Activated CD4-positive, alpha-beta T cell treated with anti-CD3 and anti-CD28 coated beads for 36 hours (primary cell): ENCODE measurements around the gene CRMP1. TPM values are rescaled to one million over a fixed set of nuclear protein-coding genes. Genes with fewer than 3 reads are reported as not detected.
A peak's percentile ranks its signal among the peaks of the same experiment; 100 is the strongest.

Experiments used
- ATAC-seq: fragments of 200-7000 bp; cut with Tn5 transposase; one replicate; pipeline ENCODE4 v1.10.0; 2021; ENCODE audit warnings: mild to moderate bottlenecking, moderate library complexity
- CTCF ChIA-PET: fragments of 350-600 bp; sonication (Branson Sonifier 250); formaldehyde crosslinking; loops from one replicate; lab custom pipeline; 2021; ENCODE audit warnings: antibody characterized with exemption; lab: Charles Lee
- POLR2A ChIA-PET: fragments of 350-600 bp; sonication (Branson Sonifier 250); formaldehyde crosslinking; loops from one replicate; lab custom pipeline; 2021; ENCODE audit warnings: antibody characterized with exemption, inconsistent platforms; lab: Charles Lee
- DNase-seq: peaks from one replicate; pipeline ENCODE4 v3.0.0-alpha.2; 2020
- H3K27ac Mint-ChIP-seq: one replicate; pipeline ENCODE4 v1.8.0; 2021; ENCODE audit warnings: mixed read lengths
- H3K27me3 Mint-ChIP-seq: one replicate; pipeline ENCODE4 v1.8.0; 2021; ENCODE audit warnings: mixed read lengths
- H3K36me3 Mint-ChIP-seq: one replicate; pipeline ENCODE4 v1.8.0; 2021; ENCODE audit warnings: low read depth, mixed read lengths
- H3K4me1 Mint-ChIP-seq: one replicate; pipeline ENCODE4 v1.8.0; 2021; ENCODE audit warnings: mixed read lengths
- H3K4me3 Mint-ChIP-seq: one replicate; pipeline ENCODE4 v1.8.0; 2021; ENCODE audit warnings: mild to moderate bottlenecking, moderate library complexity, mixed read lengths
- H3K9me3 Mint-ChIP-seq: one replicate; pipeline ENCODE4 v1.8.0; 2021; ENCODE audit warnings: low read depth, mixed read lengths
- intact Hi-C, 2 experiments: fragments of 100-400 bp; cut with DNase I in 1 of 2; cut with micrococcal nuclease in 1 of 2; formaldehyde crosslinking; loops; one replicate each; pipeline versions ENCODE4 v1.14.2 to v1.15.1; 2022 to 2024; cut with DNase I, micrococcal nuclease
- total RNA-seq, 2 experiments: library from RNA; stranded (reverse); gene quantifications; one replicate each; pipeline ENCODE4 v1.2.3, GENCODE V29; 2021

CRMP1 gene
- total RNA-seq, 2 experiments from 2014 or later, result not detected

DNA sequence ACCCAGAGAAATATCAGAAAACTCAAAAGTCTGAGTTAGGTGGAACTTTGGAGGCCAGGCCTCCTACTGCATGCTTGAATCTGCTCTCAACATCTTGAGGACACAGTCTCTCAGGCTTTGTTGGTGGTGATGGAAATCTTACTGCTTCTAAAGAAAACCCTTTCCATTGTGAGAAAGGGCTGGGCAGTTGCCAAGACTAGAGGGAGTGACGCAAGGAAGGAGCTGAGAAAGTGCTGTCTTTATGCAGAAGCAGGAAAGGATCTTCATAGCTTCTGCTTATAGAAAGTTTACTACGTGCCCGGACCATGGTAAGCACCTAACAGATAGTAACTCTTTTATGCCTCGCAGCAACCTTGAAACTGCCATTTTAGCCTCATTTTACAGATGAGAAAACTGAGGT lies 2.4 kb upstream of the CRMP1 start:
- DNase-seq (no peak), ATAC-seq (no peak)
- no peak overlapping the region for H3K27ac Mint-ChIP-seq
- CTCF ChIA-PET, result no interaction called here
- H3K4me1 Mint-ChIP-seq, result peaks cover 3% of the 10 kb centered on the region
- H3K4me3 Mint-ChIP-seq, result no peak overlapping the region
- peaks cover 3% of the 10 kb centered on the region for H3K9me3 Mint-ChIP-seq
- POLR2A ChIA-PET, result no interaction called here
- H3K27me3 Mint-ChIP-seq, result peaks cover 32% of the 10 kb centered on the region
- intact Hi-C loops, result no loop called here
- H3K36me3 Mint-ChIP-seq, result no peaks in the 10 kb centered on the region

DNA sequence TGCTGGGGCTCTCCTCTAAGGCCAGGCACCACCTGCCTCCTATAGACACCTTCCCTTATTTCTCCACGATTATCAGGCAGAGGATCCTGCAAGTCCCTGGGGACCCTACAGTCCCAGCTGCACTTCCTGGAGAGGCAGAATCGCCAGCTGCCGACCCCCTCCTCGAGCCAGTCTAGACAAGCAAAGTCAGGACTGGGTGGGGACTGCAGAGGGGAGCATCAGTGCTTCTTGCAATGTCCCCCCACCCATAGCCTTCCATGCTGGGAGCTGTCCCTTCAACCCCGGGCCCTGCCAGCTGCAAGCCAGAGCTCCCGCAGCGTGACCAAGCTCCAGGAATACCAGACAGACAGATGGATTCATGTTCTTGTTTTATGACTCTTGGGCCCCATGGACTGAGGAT lies 1.4 kb upstream of the CRMP1 start:
- Mint-ChIP-seq H3K9me3 (peaks cover 3% of the 10 kb centered on the region), H3K27ac (no peak overlapping the region), H3K36me3 (no peaks in the 10 kb centered on the region), H3K4me3 (no peak overlapping the region), H3K27me3 (peaks cover 39% of the 10 kb centered on the region), H3K4me1 (peaks cover 3% of the 10 kb centered on the region)
- ChIA-PET CTCF (no interaction called here), POLR2A (no interaction called here)
- intact Hi-C loops, result loop anchor here in 1 of 2 experiments (5.0 kb wide), 1 partner anchor 1032 kb away; no protein-coding TSS in a partner anchor
- DNase-seq (no peak), ATAC-seq (no peak)

GRCh38 chr4:5893591-5893990 lies 705 bp upstream of the CRMP1 start:
- H3K36me3 Mint-ChIP-seq, result no peaks in the 10 kb centered on the region
- ChIA-PET CTCF (no interaction called here), POLR2A (no interaction called here)
- peaks cover 5% of the 10 kb centered on the region for H3K4me1 Mint-ChIP-seq
- intact Hi-C loops, result loop anchor here in 1 of 2 experiments (5.0 kb wide), 1 partner anchor 1031 kb away; no protein-coding TSS in a partner anchor
- no peak overlapping the region for H3K27ac Mint-ChIP-seq
- peaks cover 42% of the 10 kb centered on the region for H3K27me3 Mint-ChIP-seq
- H3K4me3 Mint-ChIP-seq, result no peak overlapping the region
- ATAC-seq (no peak), DNase-seq (no peak)
- peaks cover 3% of the 10 kb centered on the region for H3K9me3 Mint-ChIP-seq

- CTCF ChIA-PET, result interaction anchor here (1.1 kb wide), 1 partner anchor 34 kb away, joined by 3 read pairs; no protein-coding TSS in a partner anchor
Measured at GRCh38 chr4:5892323-5893003, 423 bp downstream of the CRMP1 start.

GRCh38 chr4:5891563-5892322 lies 1.1 kb downstream of the CRMP1 start:
- H3K4me1 Mint-ChIP-seq, result peaks cover 5% of the 10 kb centered on the region
- ATAC-seq, result no peak
- ChIA-PET CTCF (interaction anchor here (1.1 kb wide), 1 partner anchor 35 kb away, joined by 3 read pairs; no protein-coding TSS in a partner anchor), POLR2A (no interaction called here)
- H3K4me3 Mint-ChIP-seq, result no peak overlapping the region
- intact Hi-C loops, result loop anchor here in 1 of 2 experiments (5.0 kb wide), 1 partner anchor 1029 kb away; no protein-coding TSS in a partner anchor
- peaks cover under 1% of the 10 kb centered on the region for H3K9me3 Mint-ChIP-seq
- no peak overlapping the region for H3K27ac Mint-ChIP-seq
- H3K36me3 Mint-ChIP-seq, result no peaks in the 10 kb centered on the region
- peaks cover 44% of the 10 kb centered on the region for H3K27me3 Mint-ChIP-seq
- no peak for DNase-seq

More at GRCh38 chr4:5892323-5893003, 423 bp downstream of the CRMP1 start:
- Mint-ChIP-seq H3K36me3 (no peaks in the 10 kb centered on the region), H3K27me3 (peaks cover 42% of the 10 kb centered on the region), H3K9me3 (peaks cover 3% of the 10 kb centered on the region), H3K4me3 (no peak overlapping the region), H3K27ac (no peak overlapping the region), H3K4me1 (peaks cover 5% of the 10 kb centered on the region)
- no peak for DNase-seq
- POLR2A ChIA-PET, result no interaction called here
- intact Hi-C loops, result loop anchor here in 1 of 2 experiments (5.0 kb wide), 1 partner anchor 1030 kb away; no protein-coding TSS in a partner anchor
- ATAC-seq, result no peak

DNA sequence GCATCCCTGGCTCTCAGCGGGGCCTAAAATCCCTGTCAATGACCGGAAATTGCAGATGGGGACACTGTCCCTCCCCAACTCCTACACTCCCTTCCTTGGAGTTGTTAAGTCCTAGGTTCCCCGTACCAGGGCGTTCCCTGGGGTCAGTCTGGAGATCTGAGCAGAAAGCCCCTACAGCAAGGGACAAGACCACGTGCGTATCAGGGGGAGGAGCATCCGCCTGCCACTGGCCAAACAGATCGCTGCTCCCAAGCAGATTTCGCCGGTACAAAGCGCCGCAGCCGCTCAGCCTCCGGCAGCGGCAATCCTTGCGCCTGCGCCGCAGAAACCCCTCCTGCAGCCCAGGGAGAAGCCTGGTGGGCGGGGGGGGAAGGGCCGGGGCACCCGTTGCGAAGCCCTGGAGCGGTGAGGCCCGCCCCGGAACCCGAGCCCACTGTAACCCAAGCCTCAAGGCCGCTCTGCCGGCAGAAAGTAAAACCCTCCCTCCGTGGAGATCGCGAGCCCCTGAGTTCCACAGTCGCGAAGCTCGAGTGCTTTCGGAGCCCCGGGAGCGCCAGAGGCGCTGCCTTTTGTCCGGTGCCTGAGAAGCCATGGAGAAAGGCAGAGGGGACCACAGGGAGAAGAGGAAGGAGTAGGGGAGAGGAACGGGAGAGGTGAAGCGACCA lies 2.7 kb downstream of the CRMP1 start:
- H3K27ac Mint-ChIP-seq, result no peak overlapping the region
- intact Hi-C loops, result loop anchor here in 1 of 2 experiments (5.0 kb wide), 1 partner anchor 1028 kb away; no protein-coding TSS in a partner anchor
- no peaks in the 10 kb centered on the region for H3K9me3 Mint-ChIP-seq
- ChIA-PET CTCF (no interaction called here), POLR2A (no interaction called here)
- no peak overlapping the region for H3K4me3 Mint-ChIP-seq
- no peaks in the 10 kb centered on the region for H3K36me3 Mint-ChIP-seq
- ATAC-seq (no peak), DNase-seq (peak; percentile 25)
- H3K4me1 Mint-ChIP-seq, result peaks cover 5% of the 10 kb centered on the region
- H3K27me3 Mint-ChIP-seq, result peaks cover 53% of the 10 kb centered on the region

DNA sequence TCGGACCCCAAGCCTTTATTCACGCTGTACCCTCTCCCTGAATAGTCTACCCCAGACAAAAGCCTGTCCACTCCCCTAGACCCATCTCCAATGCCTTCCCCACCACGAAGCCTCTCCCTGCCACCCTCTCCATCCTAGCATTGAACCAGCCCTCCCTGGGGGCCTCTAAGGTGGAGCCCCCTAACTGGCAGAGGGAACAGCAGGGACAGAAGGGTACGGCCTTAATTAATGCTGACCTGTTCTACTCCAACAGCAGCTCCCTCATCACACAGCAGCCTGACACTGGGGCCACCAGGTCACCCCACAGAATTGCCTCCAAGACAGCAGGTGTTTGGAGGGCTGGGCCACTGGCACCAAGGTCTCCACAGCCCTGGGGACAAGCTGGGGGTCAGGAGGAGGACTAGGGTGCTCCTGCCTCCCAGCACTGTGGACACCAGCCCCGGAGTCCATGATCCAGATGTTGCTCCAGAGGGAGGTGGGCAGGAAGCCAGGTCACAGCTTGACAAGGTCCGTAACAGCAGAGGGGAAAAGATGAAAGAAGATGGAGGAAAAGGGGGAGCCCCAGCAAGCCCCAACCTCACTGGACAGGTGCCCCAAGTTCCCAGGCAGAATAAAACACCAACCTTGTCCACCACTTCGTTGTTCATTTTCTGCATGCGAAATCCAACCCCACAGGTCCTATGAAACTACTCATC lies 3.7 kb downstream of the CRMP1 start:
- H3K36me3 Mint-ChIP-seq, result no peaks in the 10 kb centered on the region
- H3K9me3 Mint-ChIP-seq, result no peaks in the 10 kb centered on the region
- no peak for DNase-seq
- intact Hi-C loops, result no loop called here
- CTCF ChIA-PET, result no interaction called here
- H3K27ac Mint-ChIP-seq, result no peak overlapping the region
- peaks cover 5% of the 10 kb centered on the region for H3K4me1 Mint-ChIP-seq
- no peak overlapping the region for H3K4me3 Mint-ChIP-seq
- H3K27me3 Mint-ChIP-seq, result peaks cover 62% of the 10 kb centered on the region
- ATAC-seq, result no peak
- POLR2A ChIA-PET, result no interaction called here

GRCh38 chr4:5888222-5889001 lies 4.5 kb downstream of the CRMP1 start:
- no peaks in the 10 kb centered on the region for H3K36me3 Mint-ChIP-seq
- H3K4me1 Mint-ChIP-seq, result peaks cover 5% of the 10 kb centered on the region
- ChIA-PET CTCF (no interaction called here), POLR2A (no interaction called here)
- DNase-seq (no peak), ATAC-seq (no peak)
- H3K27ac Mint-ChIP-seq, result no peak overlapping the region
- no peaks in the 10 kb centered on the region for H3K9me3 Mint-ChIP-seq
- H3K4me3 Mint-ChIP-seq, result no peak overlapping the region
- intact Hi-C loops, result no loop called here
- peaks cover 58% of the 10 kb centered on the region for H3K27me3 Mint-ChIP-seq

DNA sequence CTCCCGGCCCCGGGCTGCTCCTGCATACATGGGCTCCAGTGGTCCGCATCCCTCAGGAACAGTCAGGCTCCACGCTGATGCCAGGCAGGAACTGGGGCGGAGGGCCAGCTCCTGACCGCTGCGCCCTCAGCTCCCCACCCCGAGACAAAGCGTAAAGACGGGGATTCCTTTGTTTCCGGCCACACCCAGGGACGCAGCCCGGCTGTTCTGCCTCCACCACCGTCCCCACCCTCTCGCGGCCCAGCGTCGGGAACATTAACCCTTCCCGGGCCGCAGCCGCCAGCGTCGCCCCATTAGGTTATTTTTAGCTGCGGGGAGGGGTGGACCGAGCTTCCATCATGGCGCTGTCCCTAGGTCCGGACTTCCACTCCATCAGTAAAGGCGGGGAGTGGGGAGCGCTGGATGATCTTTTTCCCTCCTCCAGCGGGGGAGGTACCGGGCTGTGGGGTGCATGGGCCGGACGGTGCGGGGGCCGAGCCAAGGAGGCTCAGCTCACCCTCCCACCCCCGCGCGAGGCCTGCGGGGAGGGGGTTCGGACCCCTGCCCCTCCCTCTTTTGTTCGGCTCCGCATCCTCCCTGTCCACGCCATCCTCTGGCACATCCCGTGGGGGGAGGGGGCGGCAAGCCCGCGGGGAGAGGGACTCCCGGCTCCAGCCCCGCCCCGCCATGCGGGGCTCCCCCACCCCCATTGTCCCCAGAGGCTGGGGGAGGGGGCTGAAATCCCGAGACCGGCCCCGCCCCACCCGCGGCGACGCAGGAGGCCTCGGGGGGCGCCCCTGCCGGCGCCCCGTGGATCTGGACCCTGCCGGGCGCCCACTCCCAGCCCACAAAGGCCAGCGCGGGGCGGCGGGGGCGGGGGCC lies 5.3 kb downstream of the CRMP1 start:
- ChIA-PET CTCF (no interaction called here), POLR2A (no interaction called here)
- ATAC-seq, result no peak
- intact Hi-C loops, result no loop called here
- Mint-ChIP-seq H3K9me3 (no peaks in the 10 kb centered on the region), H3K27ac (no peak overlapping the region), H3K4me1 (peaks cover 3% of the 10 kb centered on the region), H3K27me3 (peaks cover 59% of the 10 kb centered on the region), H3K4me3 (no peak overlapping the region), H3K36me3 (no peaks in the 10 kb centered on the region)
- no peak for DNase-seq

DNA sequence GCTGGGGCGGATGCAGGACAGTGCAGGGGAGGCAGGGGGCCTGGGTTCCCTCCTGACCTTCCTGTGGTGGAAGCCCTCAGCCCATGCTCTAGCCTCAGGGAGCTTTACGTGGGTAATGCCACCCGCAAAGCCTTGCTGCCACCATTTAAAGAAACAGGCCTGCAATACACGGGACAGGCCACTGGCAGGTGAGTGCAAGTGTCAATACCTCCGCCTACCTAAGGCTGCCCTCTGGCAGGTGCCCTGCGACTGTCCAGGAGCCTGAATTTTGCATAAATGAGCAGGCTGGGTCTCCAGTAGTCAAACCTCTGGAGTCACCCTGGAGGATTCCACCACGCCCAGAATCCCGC lies 5.9 kb downstream of the CRMP1 start:
- Mint-ChIP-seq H3K27ac (no peak overlapping the region), H3K4me3 (no peak overlapping the region), H3K27me3 (peaks cover 59% of the 10 kb centered on the region), H3K9me3 (no peaks in the 10 kb centered on the region), H3K36me3 (no peaks in the 10 kb centered on the region), H3K4me1 (peaks cover 3% of the 10 kb centered on the region)
- intact Hi-C loops, result no loop called here
- CTCF ChIA-PET, result no interaction called here
- POLR2A ChIA-PET, result no interaction called here
- DNase-seq (no peak), ATAC-seq (no peak)
